ENCODE measurements around the gene KIF2C.
"Not testable (repeated sequence)": the region's sequence is repeated elsewhere in the genome, so short reads cannot be mapped to it uniquely, and the experiment has no call there.

The KIF2C gene

DNA sequence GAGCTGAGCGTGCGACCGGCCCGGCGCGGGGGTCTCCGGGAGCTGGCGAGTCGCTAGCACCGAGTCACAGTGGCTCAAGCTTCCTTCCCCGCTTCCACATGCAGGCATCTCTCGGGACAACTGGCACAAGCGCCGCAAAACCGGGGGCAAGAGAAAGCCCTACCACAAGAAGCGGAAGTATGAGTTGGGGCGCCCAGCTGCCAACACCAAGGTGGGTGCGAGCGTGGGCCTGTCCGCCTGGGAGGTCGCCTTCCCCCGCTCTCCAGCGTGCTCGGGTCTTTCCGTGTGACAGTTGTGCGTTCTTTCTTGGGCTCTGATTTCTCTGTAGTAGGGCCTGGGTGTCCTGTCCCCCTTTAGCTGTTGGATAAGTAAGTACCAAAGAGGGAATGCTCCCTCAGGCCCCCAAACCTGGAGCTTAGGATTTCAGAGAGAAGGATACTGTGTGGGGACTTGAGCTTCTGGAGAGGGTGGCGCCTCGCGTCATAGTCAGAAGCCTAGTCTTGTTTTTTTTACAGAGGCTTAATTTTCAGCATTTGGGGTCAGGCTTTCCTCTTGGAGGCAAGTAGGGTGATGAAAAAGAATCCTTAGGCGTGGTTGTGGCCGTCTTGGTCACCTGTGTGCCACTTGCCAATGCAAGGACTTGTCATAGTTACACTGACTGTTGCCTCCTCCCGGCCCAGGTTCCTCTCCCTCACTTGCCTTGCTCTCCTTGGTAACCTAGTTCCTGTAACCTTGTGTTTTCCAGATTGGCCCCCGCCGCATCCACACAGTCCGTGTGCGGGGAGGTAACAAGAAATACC is 36.5 kb downstream of the KIF2C start:
- peak; percentile 28 for DNase-seq

DNA sequence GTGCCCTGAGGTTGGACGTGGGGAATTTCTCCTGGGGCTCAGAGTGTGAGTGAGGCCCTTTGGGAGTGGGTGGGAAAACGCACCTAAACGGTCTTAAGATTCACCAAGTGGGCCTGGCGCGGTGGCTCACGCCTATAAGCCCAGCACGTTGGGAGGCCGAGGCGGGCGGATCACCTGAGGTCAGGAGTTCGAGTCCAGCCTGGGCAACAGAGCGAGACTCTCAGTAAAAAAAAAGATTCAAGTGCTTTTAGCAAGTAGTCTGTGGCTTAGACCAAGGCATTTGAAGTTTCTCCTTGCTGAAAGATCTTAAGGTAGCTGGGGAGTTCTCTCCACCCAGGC is 37.1 kb downstream of the KIF2C start:
- no peak for DNase-seq

DNA sequence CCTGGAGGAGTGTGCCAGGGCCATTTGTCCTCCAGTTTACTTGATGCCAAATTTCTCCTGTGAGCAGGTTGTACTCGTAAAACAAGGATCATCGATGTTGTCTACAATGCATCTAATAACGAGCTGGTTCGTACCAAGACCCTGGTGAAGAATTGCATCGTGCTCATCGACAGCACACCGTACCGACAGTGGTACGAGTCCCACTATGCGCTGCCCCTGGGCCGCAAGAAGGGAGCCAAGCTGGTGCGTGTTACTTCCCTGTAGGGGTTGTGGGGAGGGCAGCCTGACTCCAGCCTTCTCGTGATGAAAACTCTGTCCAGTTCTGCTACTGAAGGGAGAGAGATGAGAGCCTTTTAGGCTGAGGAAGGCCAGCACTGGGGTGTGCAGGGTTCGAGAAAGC is 37.9 kb downstream of the KIF2C start:
- no peak for DNase-seq

DNA sequence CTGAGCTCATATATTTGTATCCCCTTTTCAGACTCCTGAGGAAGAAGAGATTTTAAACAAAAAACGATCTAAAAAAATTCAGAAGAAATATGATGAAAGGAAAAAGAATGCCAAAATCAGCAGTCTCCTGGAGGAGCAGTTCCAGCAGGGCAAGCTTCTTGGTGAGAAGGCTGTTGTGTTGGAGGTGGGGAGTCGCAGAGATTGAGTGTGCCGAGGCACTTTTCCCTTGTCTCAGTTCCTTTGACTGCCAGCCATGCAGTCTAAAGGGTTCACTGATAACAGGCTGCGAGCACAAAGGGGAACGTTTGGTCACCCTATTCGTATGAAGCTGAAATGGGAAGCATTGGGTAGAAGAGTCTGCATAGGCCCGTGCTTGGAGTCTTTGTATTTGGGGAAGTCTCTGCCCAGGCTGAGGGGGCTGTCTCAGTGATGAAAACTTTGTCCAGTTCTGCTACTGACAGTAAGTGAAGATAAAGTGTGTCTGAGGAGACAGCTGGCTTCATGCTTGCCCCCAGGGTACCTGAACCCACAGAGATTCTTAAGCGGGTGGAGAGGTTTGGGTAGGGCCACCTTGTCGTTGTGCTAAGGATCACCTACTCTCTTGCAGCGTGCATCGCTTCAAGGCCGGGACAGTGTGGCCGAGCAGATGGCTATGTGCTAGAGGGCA is 38.5 kb downstream of the KIF2C start:
- DNase-seq = peak; percentile 49 to 65

DNA sequence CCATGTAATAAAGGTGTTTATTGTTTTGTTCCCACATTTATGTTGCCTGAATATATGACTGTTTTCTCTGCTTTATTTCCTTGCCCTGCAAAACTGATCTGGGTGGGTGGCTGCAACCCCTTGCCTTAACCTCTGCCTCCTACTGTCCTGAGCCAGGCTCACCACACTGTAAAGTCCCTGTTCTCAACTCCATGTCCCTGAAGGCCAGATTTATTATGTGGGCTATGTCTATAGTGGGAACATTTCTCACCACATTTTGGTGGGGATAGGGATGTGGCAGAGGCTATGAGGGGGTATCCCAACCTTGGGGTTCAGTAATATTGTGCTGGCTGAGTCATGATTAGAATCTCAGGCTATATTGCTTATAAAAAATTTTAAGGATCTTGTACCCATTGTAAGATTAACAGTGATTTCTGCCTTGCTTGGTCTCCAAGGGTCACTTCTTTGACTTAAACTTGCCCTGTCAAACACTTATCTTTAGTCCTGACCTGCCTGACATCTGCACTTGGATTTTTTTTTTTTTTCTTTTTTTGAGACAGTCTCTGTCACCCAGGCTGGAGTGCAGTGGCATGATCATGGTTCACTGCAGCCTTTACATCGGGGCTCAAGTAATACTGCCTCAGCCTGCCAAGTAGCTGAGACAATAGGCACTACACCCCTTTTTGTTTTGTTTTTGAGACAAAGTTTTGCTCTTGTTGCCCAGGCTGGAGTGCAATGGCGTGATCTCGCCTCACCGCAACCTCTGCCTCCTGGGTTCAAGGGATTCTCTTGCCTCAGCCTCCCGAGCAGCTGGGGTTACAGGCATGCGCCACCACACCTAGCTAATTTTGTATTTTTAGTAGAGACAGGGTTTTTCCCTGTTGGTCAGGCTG is 39.3 kb downstream of the KIF2C start:
- no peak for DNase-seq

DNA sequence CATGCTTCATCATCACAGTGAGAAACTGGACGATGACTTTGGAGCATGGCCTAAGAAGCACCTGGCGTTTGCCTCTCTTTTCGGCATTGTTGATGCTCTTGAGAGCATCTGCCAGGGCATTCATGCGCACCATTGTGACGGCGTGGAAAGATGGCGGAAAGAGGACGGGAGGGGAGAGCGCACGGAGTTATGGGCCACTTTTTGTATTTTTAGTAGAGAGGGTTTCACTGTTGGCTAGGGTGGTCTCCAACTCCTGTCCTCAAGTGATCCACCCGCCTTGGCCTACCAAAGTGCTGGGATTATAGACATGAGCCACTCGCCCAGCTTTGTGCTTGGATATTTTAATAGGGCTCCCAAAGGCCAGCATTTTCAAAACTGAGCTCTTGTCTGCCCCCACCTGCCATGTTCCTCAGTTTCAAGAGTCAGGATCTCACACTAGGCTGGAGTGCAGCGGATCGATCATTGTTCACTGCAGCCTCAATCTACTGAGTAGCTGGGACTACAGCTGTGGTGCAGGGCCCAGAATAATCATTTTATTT is 41.0 kb downstream of the KIF2C start:
- no peak for DNase-seq

DNA sequence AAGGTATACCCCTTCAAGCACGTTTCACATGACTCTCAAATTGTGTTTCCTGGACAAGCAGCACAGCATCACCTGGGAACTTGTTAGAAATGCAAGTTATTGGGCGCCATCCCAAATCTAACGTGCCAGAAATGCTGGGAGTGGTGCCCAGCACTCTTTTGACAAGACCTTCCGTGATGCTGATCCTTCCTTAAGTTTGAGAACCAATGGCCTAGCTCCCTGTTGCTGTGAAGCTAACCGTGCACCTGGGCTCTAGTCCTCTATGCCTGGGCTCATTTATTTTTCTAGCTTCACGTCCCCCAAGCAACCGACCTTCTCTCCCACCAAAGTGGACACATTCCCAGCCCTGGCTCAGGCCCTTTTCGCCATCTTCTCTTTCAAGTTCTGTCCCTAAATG is 44.1 kb downstream of the KIF2C start:
- no peak for DNase-seq

DNA sequence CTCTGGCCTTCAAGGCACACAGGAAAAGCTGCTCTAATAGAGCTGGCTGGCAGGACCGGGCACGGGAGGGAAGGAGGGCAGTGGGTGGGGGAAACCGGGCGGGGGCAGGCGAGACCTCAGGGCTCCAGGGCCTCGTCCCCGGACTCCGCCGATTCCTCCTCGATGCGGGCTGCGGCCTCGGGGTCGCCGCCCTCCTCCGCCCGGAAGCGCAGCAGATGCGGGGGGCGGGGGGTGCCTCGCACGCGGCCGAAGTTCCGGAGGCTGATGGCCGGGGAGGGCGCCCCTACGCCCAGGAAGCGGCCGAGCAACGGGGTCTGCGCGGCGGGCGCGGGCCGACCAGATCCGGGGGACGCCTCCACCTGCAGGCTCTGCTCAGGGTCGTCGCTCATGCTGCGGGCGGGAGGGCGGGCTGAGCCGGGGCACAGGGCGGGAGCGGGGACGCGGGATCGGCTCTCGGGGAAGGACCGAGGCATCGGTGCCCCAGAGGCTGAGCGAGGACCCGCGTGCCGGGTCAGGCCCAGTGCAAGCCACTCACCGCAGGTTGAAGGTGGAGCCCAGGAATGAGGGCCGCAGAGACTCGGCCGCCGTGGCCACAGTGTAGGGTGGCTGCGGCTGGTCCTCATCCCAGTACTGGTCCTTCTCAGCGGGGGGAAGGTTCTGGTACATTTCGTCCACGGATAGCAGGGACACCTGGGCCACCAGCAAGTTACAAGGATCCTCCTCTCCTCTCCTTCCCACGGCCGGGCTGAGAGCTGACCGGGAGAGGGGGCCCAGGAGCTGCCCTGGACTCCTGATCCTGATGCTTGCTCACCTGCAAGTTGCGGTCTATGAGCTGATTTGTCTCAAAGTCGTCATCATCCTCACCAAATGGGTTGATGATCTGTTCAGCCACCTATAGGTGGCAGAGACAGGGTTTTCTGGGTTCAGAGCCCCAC is 44.7 kb downstream of the KIF2C start:
- DNase-seq = no peak

DNA sequence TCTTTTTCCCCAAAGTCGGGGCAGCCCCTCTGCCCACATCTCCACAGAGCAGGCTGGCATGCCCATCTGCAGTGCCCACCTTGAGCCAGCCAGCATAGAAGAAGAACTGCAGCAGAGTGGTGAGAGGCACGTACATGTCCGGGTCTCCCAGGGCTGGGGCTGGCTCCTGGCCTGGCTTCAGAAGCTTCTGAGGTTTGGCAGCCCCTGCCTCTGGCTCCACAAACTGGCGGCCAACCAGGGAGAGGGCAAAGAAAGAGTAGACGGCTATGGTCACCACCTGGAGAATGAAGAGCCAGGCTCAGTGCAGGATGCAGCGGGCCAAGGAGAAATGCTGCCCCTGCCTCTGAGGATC is 45.4 kb downstream of the KIF2C start:
- no peak for DNase-seq

DNA sequence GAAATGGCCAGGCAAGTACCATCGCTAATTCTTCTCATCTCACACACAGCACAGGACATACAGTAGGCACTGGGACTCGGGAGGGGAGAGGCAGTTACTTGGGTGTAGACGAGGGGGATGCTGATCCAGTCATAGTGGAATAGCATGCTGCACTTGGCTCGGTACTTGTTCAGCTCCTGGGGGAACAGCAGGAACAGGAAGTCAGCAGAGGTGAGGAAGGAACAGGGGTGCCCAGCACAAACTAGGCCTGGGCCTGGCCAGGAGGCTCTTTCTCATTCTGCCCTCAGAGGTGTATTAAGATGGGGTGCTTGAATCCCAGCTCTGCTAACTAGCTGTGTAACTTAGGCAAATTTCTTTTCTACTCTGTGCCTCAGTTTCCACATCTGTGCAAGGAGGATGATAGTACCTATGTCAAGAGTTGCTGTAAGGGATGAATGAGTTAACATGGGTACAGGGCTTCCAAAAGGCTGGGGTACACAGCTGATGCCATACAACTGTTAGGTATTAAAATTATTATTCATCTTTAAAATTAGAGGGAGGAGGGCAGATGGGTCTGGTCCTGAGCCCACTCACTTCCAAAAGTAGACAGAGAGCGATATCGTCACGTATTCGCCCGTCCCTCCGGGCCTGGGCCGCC is 46.0 kb downstream of the KIF2C start:
- DNase-seq = no peak

DNA sequence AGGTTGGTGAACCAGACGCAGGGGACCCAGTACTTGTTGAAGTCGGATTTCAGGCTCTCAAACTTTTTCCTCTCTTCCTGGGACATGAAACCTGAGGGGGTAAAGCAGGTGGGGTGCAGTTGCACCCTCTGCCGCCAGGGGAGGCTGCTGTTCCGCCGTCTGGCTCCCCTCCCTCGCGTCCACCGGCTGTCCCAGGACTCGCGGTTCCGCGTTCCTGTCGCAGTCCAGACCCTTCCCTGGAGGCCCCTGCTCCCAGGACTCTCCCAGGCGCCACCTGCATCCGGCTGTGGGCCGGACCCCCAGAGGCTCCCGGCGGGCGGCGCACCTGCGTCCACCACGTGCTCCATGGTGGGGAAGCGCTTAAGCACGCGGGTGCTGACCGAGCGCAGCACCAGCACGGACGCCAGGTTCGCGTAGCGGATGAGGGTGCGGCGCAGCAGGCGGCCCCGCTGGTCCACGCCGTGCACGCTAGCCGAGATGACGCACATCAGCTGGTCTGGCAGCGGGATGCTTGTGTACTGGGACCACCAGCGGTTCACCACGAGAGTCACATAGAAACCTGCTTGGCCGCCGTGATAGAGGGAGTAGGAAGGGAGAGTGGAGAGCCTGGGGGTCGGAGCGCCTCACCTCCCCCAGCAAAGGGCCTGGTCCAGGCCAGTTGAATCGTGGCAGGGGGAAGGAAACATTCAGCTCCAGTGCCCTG is 46.7 kb downstream of the KIF2C start:
- peak in 1 of 2 donors; percentile 73 for DNase-seq

DNA sequence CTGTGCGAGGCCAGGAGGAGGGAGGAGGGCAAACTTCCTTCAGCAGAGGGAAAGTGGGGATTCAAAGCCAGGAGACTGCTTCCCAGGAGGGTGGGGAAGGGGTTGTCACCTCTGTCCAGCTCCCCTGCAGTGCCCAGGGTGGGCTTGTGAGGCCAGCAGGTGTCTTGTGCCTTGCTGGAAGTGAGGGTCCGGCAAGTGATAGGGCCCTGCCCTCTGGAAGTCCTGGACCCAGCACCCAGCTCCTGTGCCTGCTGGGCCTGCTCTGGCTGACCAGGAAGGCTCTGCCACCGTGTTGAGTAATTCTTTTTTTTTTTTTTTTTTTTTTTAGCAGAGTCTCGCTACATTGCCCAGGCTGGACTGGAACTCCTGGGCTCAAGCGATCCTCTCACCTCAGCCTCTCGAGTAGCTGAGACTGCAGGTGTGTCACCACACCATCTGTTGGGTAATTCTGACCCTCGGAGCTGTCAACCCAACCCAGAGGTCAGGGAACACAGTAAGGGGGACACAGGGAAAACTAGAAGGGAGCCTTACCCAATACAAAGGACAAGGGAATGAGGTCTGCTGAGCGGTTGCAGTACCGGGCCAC is 47.3 kb downstream of the KIF2C start:
- no peak for DNase-seq

DNA sequence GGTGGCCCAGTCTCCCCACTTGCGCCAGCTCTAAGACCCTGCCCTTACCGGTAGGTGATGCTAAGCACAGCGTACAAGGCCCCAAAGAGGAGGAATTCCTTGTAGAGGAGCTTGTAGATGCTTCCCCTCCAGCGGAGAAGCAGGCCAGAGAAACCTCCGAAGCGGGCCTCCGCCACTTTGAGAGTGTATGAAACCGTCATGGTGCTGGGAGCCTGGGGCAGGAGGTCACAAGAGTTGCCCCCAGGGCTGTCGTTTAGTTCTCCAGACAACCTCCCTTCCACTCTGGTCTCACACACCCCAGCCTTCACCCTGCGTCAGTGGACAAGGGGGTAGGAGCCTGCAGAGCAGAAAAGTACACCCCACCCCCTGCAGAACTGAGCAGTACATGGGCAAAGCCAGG is 47.9 kb downstream of the KIF2C start:
- DNase-seq = no peak

DNA sequence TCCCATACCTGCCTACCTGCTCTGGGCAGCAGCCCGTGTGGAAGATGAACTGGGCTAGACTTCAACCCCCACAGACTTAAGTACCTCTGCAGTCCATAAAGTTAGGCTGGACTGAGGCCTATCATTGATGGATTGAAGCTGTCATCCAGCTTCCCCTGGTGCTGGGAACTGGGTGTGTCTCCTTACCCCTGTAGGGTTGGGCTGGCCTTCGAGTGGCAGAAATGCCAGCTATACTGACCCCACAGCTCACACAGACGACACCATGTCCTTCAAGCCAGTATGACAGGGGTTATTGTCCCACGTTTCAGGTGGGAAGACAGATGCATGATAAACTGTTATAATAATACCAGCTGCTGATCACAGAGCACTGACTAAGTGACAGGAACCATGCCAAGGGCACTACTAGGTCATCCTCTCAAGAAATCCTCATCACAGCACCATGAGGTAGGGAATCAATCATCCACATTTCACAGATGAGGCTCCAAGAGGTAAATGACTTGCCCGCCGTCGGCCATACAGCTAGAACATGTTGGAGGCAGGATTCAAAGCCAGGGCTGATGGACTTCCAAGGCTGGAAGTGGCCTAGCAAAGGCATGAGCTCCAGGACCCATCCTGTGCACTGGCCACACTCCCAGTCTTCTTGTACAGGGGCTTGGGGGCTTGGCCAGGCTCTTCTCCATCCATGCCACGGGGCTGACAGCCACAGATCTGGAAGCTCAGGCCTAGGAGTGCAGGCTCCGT is 48.7 kb downstream of the KIF2C start, which contains the start of gene BEST4:
TSS of gene BEST4 (minus strand) at position 51 of the 741 bp plus-strand sequence. CDS start 465 bp downstream, outside the sequence.
- DNase-seq = no peak

DNA sequence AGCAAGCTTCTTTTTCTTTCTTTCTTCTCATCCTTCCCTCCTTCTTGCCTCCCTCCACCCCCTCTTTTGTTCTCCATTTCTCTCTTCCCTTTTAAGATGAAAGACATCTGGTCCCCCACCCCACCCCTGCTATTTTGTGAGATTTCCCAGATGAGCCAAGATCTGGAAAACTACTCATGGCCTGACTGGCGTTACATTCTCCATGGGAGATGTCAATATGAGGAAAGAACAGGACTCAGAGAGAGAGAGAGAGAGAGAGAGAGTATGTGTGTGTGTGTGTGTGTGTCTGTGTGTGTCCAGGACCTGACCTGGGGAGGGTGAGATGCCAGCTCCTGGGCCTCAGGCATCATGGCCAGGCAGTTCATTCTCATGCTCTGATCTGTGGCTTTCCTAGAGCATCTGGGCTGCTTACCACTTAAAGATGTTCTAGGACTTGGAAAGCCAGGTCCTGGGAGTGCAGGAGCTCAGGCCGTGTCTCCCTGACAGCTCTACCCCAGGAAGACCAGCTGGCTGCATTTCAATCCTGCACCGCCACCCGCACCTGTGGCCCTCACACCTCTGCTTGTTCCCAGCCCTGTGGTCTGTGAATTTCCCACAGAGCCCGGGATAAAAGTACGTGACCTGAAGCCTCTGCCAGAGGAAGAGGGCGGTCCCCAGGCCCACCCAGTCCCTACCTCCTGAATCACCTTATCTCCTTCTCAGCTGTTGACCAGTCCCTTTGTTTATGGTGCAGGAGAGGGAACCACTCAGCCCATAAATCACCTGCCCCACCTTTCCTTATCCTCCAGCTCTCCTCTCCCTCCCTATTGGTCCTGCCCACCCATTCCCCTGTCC is 51.5 kb downstream of the KIF2C start:
- DNase-seq = no peak

DNA sequence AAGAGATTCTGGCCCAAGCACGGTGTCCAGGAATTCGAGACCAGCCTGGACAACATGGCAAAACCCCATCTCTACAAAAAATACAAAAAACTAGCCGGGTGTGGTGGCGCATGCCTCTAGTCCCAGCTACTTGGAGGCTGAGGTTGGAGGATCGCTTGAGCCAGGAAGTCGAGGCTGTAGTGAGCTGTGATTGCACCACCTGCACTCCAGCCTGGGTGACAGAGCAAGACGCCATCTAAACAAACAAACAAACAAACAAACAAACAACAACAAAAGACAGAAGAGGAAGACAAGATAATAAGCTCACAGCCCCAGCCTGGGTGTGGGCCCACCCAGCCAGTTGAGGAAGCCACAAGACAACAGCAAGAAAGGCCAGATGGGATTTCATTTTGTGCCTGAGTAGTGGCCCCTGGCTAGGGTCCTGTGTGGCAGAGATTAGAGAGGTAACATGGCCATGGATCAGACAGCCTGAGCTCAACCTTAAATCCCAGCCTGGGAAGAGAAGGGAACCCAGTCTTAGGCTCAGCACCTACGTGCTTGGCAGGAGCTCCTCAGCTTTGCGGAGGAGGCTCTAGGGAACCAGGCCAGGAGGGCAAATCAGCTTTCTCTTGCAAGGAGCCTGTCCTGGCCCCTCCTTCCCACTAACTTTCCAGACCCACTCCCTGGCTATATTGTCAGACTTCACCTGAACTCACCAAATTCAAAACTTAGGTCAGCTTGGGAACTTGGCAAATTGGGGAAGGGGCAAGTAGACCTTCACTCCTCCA is 53.3 kb downstream of the KIF2C start:
- no peak for DNase-seq

DNA sequence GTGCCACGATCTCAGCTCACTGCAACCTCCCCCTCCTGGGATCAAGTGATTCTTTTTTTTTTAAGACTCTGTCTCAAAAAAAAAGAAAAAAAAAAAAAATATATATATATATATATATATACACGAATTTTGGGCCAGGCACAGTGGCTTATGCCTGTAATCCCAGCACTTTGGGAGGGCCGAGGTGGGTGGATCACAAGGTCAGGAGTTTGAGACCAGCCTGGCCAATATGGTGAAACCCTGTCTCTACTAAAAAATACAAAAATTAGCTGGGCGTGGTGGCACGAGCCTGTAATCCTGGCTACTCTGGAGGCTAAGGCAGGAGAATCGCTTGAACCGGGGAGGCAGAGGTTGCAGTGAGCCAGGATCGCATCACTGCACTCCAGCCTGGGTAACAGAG is 58.2 kb downstream of the KIF2C start:
- DNase-seq = not testable (repeated sequence)

All from inflammatory macrophage treated with lipopolysaccharide for 1 hour (primary cell).